NCI-H187 treated with DMSO at 0.1 percent for 48 hours (cell line): ENCODE results near the gene PDPK1.

ENCODE experiments used
- DNase-seq: peaks from one replicate; lab custom pipeline; 2025; lab: John Stamatoyannopoulos, UW

Gene PDPK1

DNA sequence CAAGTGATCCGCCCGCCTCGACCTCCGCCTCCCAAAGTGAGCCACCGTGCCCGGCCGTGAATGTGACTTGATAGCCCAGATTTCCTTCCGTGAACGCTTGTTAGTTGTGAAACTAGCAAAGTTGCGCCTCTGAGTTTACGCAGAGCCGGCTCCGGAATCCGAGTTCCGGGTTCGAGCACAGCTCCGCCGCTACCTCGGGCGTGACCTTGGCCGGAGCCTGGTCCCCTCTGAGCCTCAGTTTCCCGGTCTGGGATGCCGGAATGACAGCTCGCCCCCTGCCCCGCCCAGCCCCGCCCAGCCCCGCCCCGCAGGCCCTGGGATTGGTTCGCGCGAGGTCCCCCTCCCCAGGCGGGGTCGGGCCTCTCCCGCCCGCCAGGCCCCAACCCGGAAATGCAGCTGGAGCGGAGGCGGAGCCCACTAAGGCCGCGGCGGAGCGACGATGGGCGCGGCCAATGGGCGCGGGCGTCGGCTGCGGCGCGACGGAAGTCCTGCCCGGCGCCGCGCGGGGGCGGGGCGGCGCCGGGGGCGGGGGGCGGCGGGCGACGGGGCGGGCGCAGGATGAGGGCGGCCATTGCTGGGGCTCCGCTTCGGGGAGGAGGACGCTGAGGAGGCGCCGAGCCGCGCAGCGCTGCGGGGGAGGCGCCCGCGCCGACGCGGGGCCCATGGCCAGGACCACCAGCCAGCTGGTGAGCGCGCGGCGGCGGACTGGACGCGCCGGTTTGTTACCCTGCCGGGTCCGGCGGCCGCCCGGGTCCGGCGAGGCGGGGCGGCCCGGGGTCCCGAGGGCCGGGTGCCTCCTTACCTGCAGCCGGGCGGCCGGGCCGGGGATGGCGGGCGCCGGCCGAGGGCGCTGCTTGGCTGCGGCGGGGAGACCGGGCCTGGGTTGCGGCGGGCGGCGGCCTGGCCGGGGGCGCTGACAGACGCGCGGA lies at the start of gene PDPK1:
Gene PDPK1, plus strand, starts transcription at position 571 of the 929 bp plus-strand sequence. Its CDS starts 92 bp downstream, at position 663.
- DNase-seq = peak; percentile 84

- no peak for DNase-seq
Observed at GRCh38 chr16:2489581-2489980, 48.2 kb upstream of the PDPK1 start.

DNA sequence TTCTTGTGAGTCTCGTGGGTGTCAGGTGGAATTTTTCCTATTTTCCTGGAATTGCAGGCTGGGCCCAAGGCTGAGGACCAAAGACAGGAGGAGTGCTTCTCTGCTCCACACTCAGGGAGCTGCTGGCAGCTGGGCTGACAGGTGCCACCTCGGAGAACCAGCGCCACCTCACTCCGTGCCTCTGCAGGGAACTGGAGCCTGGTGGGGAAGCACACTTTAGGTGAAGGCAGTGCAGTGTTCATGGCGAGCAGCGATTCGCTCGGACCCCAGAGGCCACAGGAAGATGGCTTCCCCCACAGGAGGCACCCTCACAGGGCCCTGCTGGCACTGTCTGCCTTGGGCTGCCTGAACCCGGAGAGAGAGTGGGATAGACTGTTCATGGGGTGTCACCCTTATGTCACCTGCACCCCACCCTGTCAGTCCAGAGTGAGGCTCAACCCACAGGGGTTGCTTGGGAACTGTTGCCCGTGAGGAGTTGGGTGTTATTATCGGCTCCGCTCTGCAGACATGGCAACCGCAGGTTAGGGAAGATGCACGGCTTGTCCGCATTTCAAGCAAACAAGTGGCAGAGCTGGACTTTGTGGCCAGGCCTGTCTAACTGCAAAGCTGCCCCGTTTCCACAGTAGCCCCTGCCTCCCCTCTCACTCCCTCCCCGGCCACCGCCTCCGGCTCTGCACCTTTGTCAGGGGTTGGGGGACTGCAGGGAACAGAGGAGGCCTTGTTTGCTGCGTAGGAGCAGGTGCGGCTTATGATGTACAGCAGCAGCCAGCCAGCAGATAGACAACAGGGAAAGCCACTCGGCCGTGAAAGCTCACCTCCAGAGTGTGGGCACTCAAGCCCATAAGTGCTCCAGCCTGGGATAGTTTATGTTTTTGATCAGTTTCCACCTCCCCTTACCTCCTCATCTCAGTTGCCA lies 47.4 kb upstream of the PDPK1 start:
- peak; percentile 92 for DNase-seq

DNA sequence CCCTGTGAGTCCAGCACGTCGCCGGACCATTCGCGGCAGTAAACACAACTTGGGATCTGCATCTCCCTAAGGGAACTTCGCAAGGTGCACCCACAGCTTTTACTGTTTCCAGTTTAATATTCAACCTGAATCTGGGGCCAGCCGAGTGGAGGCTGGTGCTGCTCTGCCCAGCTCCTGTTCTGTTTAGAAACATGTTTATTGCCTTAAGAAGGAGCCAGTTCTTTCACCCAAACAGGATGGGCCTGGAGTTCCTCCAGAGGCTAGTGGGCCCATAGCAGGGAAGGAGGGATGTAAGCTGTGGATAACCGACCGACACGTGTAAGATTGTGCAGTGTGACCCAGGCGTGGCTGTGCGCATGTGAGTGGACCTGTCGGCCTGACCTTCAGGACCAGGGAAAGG lies 45.5 kb upstream of the PDPK1 start:
- DNase-seq = no peak

- no peak for DNase-seq
Observed at GRCh38 chr16:2493605-2494004, 44.2 kb upstream of the PDPK1 start.

- no peak for DNase-seq
Observed at GRCh38 chr16:2494616-2495015, 43.2 kb upstream of the PDPK1 start.

- DNase-seq = no peak
Observed at GRCh38 chr16:2495041-2495440, 42.8 kb upstream of the PDPK1 start.

- DNase-seq = no peak
Observed at GRCh38 chr16:2496223-2497115, 41.4 kb upstream of the PDPK1 start.

DNA sequence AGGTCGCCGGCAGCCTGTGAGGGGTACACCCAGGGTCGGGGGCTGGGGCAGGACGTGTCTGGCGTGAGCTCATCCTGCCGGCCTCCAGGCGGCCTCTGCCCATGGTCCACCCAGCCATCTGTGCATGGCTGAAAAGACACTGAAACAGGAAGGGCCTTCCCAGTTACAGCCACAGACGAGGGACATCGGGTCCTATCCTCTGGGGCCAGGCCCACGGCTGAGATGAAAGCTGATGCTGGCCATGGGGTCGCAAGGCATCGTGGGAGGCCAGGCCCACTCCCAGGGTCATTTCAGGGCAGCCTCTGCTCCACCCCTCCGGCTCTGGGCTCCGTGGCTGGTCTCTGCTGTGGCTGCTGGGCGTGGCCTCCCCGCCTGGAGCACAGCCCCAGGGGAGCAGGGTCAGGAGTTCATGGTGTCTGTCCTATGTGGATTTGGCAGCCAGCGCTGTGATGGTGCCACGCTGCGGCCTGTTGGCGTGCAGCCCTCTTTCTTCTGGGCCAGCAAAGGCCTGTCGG lies 40.6 kb upstream of the PDPK1 start:
- no peak for DNase-seq

DNA sequence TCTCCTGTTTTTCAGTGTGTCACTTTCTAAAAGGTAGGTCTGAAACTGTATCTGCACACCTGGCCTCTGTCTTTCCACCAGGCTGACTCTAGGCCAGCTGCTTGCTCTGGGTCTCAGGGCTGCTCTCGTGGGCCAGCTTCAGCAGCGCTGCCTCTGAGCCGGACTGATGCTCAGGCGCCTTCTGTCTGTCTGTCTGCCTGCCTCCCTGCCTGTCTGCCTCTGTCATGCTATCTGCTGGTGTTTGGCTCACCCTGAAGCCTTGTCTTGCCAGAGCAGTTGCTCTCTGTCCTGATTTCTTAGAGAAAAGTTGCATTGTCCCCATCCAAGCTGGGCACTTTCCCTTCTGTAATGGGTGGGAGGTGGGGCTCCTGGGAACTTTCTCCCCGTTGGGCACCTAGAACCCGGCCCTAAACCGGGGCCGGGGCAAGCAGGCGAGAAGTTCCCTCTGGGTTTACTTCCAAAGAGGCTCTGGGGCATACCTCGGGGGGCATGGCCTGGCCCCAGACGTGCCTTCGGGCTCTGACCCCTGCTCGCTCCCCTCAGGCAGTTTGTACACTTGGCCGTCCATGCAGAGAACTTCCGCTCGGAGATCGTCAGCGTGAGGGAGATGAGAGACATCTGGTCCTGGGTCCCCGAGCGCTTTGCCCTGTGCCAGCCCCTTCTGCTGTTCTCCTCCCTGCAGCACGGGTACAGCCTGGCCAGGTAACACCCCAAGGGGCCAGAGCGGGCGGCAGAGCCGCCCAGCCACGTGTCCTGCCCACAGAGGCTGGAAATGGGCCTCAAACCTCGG lies 39.9 kb upstream of the PDPK1 start:
- DNase-seq = no peak

- DNase-seq = no peak
Observed at GRCh38 chr16:2498531-2499253, 39.1 kb upstream of the PDPK1 start.

DNA sequence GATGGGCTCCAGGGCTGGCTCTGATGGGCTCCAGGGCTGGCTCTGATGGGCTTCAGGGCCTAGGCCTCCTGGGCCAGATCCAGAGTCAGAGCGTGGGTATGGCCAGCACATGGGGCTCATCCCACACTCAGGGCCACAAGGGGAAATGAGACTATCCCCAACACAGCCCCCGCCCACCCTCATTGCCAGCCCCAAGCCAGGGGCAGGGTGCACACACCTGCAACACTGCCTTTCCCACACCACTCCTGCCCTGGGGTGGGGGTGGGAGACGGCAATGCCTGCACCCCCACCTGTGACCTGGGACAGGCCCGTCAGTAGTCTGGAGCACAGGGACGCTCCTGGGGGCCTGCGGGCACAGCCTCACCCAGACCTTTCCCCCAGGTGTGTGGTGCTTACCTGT lies 38.4 kb upstream of the PDPK1 start:
- DNase-seq = no peak

DNA sequence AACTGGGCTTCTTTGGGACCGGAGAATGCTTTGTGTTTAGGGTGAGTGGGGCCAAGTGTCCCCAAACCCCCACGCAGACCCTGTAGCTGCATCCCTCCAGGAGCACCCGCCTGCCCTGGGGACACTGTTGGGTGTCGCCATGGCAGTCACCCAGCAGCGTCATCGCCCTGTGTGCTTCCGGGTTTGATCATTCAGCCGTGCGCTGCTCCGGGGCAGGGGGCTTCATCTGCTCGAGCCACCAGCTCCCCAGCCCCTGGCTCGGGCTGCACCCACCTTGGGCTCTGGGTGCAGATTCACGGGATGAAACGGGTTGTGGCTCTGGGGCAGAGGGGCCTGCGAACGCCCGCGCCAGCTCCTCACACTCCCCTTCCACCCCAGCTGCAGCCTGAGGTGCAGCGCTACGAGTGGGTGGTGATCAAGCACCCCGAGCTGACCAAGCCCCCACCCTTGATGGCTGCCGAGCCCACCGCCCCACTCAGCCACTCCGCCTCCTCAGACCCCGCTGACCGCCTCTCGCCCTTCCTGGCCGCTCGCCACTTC lies 37.9 kb upstream of the PDPK1 start:
- no peak for DNase-seq

- no peak for DNase-seq
Observed at GRCh38 chr16:2500430-2500917, 37.3 kb upstream of the PDPK1 start.

DNA sequence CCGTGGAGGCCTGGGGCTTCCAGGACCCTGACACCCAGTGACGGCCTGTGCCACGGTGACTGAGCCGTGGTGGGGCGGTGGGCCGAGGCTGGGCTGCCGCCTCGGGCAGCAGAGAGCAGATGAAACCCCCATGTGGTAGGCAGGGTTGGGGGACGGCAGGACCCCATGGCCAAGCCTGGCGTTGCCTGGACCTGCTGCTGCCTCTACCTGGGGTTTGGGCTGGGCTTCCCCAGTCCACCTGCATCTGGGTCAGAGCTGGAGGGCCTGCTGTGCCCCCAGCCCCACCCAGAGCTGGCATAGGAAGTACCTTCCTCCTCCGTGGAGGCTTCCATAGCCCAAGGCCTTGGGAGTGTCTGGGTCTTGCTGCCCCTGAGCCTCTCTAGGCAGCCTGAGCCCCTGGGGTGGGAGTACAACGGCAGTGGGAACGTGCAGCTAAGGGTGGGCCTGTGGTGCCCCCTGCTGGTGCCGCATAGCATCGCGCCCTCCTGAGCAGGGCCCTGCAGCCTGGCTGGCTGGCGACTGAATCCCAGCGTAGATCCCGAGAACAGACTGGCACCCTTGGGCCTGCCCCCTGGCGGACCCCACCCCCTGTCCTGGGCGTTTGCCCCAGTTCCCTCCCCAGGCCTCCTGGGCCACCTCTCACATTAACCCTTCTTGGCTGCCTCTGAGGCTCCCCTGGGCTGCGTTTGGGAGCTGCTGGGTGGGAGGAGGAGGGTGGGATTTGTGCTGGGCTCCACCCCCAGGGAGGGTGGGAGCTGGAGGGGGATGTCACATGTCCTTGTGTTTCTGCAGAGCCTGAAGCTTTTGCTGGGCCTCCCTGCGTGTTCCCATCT lies 36.7 kb upstream of the PDPK1 start:
- peak; percentile 52 for DNase-seq

DNA sequence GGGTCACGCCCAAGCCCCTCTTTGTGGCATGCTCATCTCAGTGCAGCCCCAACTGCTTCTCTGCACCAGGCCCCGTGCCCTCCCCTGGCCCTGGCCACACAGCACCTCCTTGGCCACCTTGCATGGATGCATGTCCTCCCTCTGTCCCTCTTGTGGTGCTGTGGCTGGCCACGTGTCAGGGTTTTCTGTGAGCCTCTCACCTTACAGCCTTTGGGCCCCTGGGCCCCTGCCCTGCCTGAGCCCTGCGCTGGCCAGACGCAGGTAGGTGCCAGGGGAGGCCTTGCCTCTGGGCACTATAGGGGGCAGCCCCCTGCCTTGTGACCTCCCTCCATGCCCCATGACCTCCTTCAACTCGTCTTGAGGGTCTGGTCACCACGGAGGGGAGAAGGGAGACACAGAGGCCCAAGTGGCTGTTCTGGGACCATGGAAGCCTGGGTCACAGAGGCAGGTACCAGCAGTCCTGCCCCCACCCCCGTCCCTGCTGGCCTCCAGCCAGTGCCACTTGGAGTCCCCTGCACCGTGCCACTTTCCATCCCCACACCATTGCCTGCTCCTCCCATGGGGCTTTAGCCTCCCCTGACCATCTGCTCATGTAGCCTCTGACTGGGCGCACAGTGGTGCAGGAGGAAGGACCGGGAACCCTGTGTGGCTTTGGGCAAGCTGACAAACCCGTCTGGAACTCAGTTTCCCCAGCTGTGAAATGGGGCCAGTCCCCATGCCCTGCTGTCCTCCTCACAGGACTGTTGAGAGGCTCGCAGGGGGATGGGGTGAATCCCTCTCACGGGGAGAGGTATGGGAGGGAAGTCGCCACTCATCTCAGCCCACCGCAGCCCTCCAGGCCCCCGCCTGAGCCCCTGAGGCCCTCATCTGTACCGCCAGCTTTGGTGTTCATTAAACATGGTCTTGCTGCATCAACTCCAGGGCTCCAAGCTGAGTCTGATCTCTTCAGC lies 35.6 kb upstream of the PDPK1 start:
- no peak for DNase-seq

- DNase-seq = no peak
Observed at GRCh38 chr16:2505695-2506094, 32.1 kb upstream of the PDPK1 start.
